ENCODE results near the gene ACKR3.

Gene ACKR3

DNA sequence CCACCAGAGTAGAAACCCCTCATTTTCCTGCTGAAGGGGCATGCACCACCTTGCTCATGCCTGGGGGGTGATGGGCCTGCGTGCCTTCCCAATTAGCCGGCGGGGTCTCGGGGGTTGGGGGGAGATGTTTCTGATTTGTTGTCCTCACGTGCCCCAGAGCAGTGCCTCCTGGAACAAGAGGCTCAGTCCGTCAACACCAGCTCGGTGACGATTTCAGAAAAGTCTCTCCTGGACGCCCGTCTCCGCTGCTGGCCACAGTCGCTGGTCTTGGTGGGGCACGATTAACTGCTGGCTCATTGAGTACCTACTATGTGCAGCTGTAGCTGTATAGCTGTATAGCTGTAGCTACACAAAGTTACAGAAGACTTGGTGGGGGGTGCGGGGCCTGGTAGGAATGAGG, 4.4 kb downstream of the ACKR3 start:
- Histone ChIP-seq H3K36me3 (ENCODE audit: control insufficient read depth, insufficient read depth, low read length) (no peaks in the 10 kb centered on the region), H3K9me3 (ENCODE audit: control insufficient read depth, low read length) (no peaks in the 10 kb centered on the region), H3K4me1 (ENCODE audit: control insufficient read depth, insufficient read depth, low read length) (peaks cover 15% of the 10 kb centered on the region), H3K27me3 (ENCODE audit: control insufficient read depth, insufficient read depth, low read length) (peaks cover 4% of the 10 kb centered on the region), H3K9ac (ENCODE audit: low read length) (no peak overlapping the region), H3K4me3 (ENCODE audit: low read length) (no peak overlapping the region)

DNA sequence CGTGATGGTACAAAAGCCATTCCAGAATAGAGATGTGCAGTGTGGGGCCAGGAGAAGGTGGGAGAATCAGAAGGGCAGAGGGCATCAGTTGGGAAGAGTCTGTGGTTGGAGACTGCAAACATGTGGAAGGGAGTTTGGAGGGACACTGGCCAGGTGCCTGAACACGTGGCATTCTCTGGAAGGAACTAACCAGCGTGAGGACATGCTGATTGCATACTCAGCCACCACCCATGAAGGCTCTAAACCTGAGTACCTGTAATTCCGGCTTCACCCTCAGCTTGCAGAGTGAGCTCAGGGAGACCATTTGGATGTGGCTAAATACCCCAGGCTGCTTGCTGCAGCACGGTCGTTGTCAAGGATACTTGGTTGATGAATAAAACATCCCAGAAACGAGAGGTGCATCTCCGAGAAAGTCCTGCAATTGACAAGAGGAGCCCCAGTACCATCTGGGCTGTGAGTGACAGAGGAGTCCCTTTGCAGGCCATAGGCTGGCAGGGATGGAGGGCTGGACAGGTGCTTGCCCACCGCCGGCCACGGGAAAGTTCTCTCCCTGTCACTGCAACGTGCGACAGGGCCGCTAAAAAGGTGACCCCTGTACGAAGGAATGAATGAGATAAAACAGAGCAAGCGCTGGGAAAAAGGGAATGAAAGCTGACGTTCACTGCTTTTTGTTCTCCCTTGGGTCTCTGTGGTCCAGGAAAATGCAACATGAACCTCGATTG, 5.0 kb downstream of the ACKR3 start:
- Histone ChIP-seq H3K27me3 (ENCODE audit: control insufficient read depth, insufficient read depth, low read length) (peaks cover 4% of the 10 kb centered on the region), H3K36me3 (ENCODE audit: control insufficient read depth, insufficient read depth, low read length) (no peaks in the 10 kb centered on the region), H3K9me3 (ENCODE audit: control insufficient read depth, low read length) (no peaks in the 10 kb centered on the region), H3K4me1 (ENCODE audit: control insufficient read depth, insufficient read depth, low read length) (peaks cover 9% of the 10 kb centered on the region), H3K9ac (ENCODE audit: low read length) (no peak overlapping the region), H3K4me3 (ENCODE audit: low read length) (no peak overlapping the region)

DNA sequence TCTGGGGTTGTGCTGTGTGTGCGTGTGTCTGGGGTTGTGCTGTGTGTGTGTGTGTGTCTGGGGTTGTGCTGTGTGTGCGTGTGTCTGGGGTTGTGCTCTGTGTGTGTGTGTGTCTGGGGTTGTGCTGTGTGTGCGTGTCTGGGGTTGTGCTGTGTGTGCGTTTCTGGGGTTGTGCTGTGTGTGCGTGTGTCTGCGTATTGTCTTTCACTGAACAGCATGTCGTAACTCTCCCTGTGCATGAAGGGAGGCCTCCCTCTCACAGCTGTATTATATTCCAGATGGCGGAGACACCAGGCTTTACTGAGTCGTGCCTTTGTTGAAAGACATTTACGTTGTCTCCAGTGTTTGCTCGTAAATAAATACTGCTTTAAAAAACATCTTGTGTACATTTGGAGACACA, 5.9 kb downstream of the ACKR3 start:
- Histone ChIP-seq H3K9ac (ENCODE audit: low read length) (no peak overlapping the region), H3K4me1 (ENCODE audit: control insufficient read depth, insufficient read depth, low read length) (peaks cover under 1% of the 10 kb centered on the region), H3K9me3 (ENCODE audit: control insufficient read depth, low read length) (no peaks in the 10 kb centered on the region)

DNA sequence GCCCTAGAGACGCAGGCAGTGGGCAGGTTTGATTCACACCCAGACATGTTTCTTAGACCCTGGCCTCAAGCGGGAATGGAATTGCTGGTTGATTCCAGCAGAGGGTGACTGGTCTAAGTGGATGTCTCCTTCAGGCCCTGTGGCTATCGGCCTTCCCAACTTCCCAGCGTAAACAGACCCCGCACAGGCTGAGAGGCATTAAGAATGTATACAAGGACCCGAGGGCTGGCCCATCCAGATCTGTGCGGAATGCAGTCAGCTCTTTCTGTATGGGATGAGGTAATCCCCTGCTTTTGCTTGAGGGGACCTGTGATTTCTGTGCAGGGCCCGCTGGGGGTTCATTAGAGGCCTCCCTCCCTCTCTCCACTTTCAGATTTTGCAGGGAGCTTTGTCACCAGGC, 6.5 kb downstream of the ACKR3 start:
- no peaks in the 10 kb centered on the region for H3K36me3 ChIP-seq (ENCODE audit: control insufficient read depth, insufficient read depth, low read length)
- no peak overlapping the region for H3K9ac ChIP-seq (ENCODE audit: low read length)
- no peak overlapping the region for H3K4me3 ChIP-seq (ENCODE audit: low read length)
- H3K27me3 ChIP-seq (ENCODE audit: control insufficient read depth, insufficient read depth, low read length): peaks cover 2% of the 10 kb centered on the region
- no peaks in the 10 kb centered on the region for H3K4me1 ChIP-seq (ENCODE audit: control insufficient read depth, insufficient read depth, low read length)
- H3K9me3 ChIP-seq (ENCODE audit: control insufficient read depth, low read length): no peaks in the 10 kb centered on the region

More for the DNA sequence above, 5.9 kb downstream of the ACKR3 start:
- H3K36me3 ChIP-seq (ENCODE audit: control insufficient read depth, insufficient read depth, low read length): no peaks in the 10 kb centered on the region
- peaks cover 4% of the 10 kb centered on the region for H3K27me3 ChIP-seq (ENCODE audit: control insufficient read depth, insufficient read depth, low read length)
- no peak overlapping the region for H3K4me3 ChIP-seq (ENCODE audit: low read length)

DNA sequence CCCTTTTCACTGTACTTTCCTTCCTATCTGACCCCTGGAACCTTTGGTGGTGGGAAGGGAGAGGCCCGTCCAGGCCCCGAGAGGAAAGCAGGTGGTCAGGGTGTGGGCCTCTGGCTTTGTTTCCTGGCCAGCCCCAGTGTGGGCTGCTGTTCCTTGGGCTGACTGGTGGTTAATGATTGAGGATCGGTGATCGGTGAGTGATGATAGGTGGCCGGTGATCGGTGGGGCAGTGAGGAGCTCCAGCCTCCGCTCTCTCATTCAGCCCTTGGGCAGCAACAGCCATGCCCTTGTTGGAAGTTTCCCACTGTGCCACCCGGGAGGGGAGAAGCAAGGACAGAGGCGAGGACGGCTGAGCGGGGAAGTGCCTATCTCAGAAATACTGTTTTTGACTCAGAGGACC, 7.3 kb downstream of the ACKR3 start:
- H3K4me3 ChIP-seq (ENCODE audit: low read length): no peak overlapping the region
- H3K9ac ChIP-seq (ENCODE audit: low read length): no peak overlapping the region
- no peaks in the 10 kb centered on the region for H3K27me3 ChIP-seq (ENCODE audit: control insufficient read depth, insufficient read depth, low read length)
- no peaks in the 10 kb centered on the region for H3K4me1 ChIP-seq (ENCODE audit: control insufficient read depth, insufficient read depth, low read length)
- H3K36me3 ChIP-seq (ENCODE audit: control insufficient read depth, insufficient read depth, low read length): no peaks in the 10 kb centered on the region
- no peaks in the 10 kb centered on the region for H3K9me3 ChIP-seq (ENCODE audit: control insufficient read depth, low read length)

DNA sequence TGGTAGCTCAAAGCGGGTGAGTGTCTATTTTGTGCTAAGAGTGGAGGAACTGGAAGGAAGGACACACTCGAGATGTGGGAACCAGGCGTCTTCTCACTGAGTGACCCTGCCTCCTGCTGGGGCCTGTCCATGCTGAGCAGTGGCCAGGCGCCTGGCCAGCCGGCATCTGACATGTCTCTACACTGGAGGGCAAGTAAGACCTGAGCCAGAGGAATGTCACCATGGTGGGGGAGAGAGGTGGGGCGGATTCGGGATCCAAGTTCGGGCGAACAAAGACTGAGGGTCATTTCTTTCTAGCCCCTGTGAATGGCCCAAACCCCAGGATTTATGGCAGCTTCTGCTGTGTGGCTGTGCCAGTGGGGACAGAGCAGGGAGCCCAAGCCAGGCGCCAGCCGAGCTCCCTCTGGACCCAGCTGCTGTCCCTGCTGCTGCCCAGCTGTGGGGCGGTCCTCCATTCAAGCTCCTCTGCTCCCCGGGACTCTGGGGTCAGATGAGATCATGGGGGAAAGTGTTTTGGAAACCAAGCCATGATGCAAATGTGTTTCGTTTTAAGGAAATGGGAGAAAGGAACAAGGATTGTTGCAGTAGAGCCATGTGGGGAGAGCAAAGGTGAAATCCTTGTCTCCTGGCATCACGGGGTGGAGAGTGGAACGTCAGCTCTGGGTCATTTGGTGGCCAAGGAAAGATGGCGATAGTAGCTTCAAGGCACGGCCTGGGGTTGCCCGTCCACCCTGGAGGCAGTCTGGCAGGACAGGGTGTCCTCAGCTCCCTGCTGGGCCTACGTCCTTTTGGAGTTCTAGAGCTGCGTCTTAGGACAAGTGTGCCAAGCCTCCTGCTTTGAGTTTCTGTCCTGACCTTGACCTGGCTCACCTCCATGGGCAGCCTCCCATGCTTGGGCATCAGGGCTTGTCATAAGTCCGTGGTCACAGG, 8.1 kb downstream of the ACKR3 start:
- Histone ChIP-seq H3K36me3 (ENCODE audit: control insufficient read depth, insufficient read depth, low read length) (no peaks in the 10 kb centered on the region), H3K27me3 (ENCODE audit: control insufficient read depth, insufficient read depth, low read length) (no peaks in the 10 kb centered on the region), H3K4me1 (ENCODE audit: control insufficient read depth, insufficient read depth, low read length) (no peaks in the 10 kb centered on the region), H3K4me3 (ENCODE audit: low read length) (no peak overlapping the region), H3K9me3 (ENCODE audit: control insufficient read depth, low read length) (no peaks in the 10 kb centered on the region), H3K9ac (ENCODE audit: low read length) (no peak overlapping the region)

DNA sequence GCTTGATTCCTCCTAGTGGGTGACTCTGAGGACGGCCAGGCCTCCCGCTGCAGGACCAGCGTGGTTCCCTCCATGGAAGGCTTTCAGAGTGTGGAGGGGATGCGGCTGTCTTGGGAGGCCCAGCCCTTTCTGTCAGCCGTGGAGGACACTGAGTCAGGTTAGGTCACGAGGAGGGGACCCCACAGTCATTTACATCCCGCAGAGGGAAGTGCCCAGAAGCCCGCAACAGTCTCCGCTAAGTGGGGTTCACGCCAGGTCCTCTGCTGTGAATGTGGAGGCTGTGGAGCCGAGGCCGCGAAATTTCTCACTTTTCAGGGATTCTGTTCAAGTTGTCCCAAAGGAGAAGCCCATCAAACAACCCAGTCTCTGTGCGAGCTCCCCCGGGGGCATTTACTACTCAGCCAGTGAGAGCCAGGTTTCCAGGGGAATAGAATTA, 8.8 kb downstream of the ACKR3 start:
- H3K27me3 ChIP-seq (ENCODE audit: control insufficient read depth, insufficient read depth, low read length): no peaks in the 10 kb centered on the region
- H3K4me1 ChIP-seq (ENCODE audit: control insufficient read depth, insufficient read depth, low read length): no peaks in the 10 kb centered on the region
- no peak overlapping the region for H3K4me3 ChIP-seq (ENCODE audit: low read length)
- H3K9me3 ChIP-seq (ENCODE audit: control insufficient read depth, low read length): no peaks in the 10 kb centered on the region
- H3K9ac ChIP-seq (ENCODE audit: low read length): no peak overlapping the region
- H3K36me3 ChIP-seq (ENCODE audit: control insufficient read depth, insufficient read depth, low read length): no peaks in the 10 kb centered on the region

DNA sequence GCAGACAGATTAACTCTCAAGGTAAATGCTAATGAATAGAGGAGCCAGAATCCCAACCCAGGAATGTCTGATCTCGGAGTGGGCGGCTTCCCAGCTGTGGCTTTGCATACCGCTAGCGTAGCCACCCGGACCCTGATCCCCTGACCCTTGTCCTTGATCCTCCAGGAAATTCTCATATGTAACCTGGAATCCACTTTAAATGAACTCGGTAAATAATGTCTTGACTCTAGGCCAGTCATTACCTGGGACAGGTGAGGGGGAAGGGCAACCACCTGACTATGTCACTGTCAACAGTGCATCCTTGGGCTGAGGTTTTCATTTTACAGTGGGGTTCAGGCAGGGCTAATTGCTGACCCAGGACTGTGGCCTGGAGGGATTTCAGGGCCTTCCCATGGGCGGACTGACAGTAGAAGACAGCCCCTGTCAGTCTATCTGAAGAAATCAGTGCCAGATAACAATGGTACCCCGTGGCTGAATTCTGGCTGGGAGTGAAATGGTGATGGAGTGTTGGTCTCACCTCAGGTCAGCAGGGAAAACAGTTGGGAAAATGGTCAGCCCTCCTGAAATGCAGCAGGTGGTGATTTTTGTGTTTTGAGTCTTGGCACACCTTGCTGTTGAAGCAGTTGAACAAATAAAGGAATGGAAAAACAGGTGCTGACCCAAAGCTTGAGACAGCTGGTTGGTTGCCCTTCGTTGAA, 9.6 kb downstream of the ACKR3 start:
- Histone ChIP-seq H3K27me3 (ENCODE audit: control insufficient read depth, insufficient read depth, low read length) (no peaks in the 10 kb centered on the region), H3K4me3 (ENCODE audit: low read length) (no peak overlapping the region), H3K9me3 (ENCODE audit: control insufficient read depth, low read length) (no peaks in the 10 kb centered on the region), H3K9ac (ENCODE audit: low read length) (no peak overlapping the region), H3K36me3 (ENCODE audit: control insufficient read depth, insufficient read depth, low read length) (no peaks in the 10 kb centered on the region), H3K4me1 (ENCODE audit: control insufficient read depth, insufficient read depth, low read length) (no peaks in the 10 kb centered on the region)

DNA sequence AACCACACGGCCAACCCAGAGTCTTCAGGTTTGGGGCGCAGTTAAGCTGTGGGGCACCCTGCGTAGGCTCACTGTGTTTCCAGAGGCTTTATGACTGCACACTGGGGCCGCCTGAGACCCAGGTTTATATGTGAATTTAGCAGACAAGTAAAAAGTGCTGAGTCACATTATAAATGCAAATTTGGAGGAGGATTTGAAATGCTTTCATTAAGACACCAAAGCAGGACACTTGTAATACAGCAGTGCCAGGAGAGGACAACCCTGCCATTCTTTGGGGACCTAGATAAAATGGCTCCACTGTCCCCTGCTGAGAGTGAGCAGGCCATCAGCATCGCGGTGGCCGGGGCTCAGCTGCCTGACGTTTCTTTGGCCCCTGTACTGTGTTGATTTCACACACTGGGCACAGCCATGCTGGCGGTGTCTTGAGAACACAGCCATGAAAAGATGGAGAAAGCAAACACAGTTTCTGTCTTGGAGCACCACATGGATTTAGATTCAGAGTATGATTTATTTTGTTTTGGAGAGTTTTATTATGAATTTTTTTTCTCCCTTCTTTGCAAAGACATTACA, 10.2 kb downstream of the ACKR3 start:
- Histone ChIP-seq H3K9ac (ENCODE audit: low read length) (no peak overlapping the region), H3K4me1 (ENCODE audit: control insufficient read depth, insufficient read depth, low read length) (no peaks in the 10 kb centered on the region), H3K36me3 (ENCODE audit: control insufficient read depth, insufficient read depth, low read length) (no peaks in the 10 kb centered on the region), H3K27me3 (ENCODE audit: control insufficient read depth, insufficient read depth, low read length) (no peaks in the 10 kb centered on the region), H3K9me3 (ENCODE audit: control insufficient read depth, low read length) (no peaks in the 10 kb centered on the region), H3K4me3 (ENCODE audit: low read length) (no peak overlapping the region)

DNA sequence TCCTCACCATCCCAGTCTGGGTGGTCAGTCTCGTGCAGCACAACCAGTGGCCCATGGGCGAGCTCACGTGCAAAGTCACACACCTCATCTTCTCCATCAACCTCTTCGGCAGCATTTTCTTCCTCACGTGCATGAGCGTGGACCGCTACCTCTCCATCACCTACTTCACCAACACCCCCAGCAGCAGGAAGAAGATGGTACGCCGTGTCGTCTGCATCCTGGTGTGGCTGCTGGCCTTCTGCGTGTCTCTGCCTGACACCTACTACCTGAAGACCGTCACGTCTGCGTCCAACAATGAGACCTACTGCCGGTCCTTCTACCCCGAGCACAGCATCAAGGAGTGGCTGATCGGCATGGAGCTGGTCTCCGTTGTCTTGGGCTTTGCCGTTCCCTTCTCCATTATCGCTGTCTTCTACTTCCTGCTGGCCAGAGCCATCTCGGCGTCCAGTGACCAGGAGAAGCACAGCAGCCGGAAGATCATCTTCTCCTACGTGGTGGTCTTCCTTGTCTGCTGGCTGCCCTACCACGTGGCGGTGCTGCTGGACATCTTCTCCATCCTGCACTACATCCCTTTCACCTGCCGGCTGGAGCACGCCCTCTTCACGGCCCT, 11.2 kb downstream of the ACKR3 start:
- no peak overlapping the region for H3K4me3 ChIP-seq (ENCODE audit: low read length)
- no peaks in the 10 kb centered on the region for H3K9me3 ChIP-seq (ENCODE audit: control insufficient read depth, low read length)
- no peaks in the 10 kb centered on the region for H3K36me3 ChIP-seq (ENCODE audit: control insufficient read depth, insufficient read depth, low read length)
- no peaks in the 10 kb centered on the region for H3K27me3 ChIP-seq (ENCODE audit: control insufficient read depth, insufficient read depth, low read length)
- H3K4me1 ChIP-seq (ENCODE audit: control insufficient read depth, insufficient read depth, low read length): no peaks in the 10 kb centered on the region
- no peak overlapping the region for H3K9ac ChIP-seq (ENCODE audit: low read length)

DNA sequence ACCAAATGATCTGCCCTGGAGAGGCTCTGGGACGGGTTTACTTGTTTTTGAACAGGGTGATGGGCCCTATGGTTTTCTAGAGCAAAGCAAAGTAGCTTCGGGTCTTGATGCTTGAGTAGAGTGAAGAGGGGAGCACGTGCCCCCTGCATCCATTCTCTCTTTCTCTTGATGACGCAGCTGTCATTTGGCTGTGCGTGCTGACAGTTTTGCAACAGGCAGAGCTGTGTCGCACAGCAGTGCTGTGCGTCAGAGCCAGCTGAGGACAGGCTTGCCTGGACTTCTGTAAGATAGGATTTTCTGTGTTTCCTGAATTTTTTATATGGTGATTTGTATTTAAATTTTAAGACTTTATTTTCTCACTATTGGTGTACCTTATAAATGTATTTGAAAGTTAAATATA, 11.9 kb downstream of the ACKR3 start:
- no peak overlapping the region for H3K4me3 ChIP-seq (ENCODE audit: low read length)
- H3K4me1 ChIP-seq (ENCODE audit: control insufficient read depth, insufficient read depth, low read length): no peaks in the 10 kb centered on the region
- H3K36me3 ChIP-seq (ENCODE audit: control insufficient read depth, insufficient read depth, low read length): no peaks in the 10 kb centered on the region
- no peaks in the 10 kb centered on the region for H3K27me3 ChIP-seq (ENCODE audit: control insufficient read depth, insufficient read depth, low read length)
- no peaks in the 10 kb centered on the region for H3K9me3 ChIP-seq (ENCODE audit: control insufficient read depth, low read length)
- no peak overlapping the region for H3K9ac ChIP-seq (ENCODE audit: low read length)

Data from mucosa of stomach (tissue), 1 donor.